GM18517 (cell line): ENCODE measurements around the gene IFITM1.
"Not testable (repeated sequence)": the region's sequence is repeated elsewhere in the genome, so short reads cannot be mapped to it uniquely, and the experiment has no call there.

ENCODE experiments used
- ATAC-seq: cut with Tn5 transposase; IDR thresholded peaks from one replicate; pipeline ENCODE4 v1.9.1; 2021; ENCODE audit warnings: mild to moderate bottlenecking, moderate library complexity; ENCODE audit not compliant: unreplicated experiment

Gene IFITM1

GRCh38 chr11:308740-309665 is 4.8 kb upstream of the IFITM1 start:
- ATAC-seq, result not testable (repeated sequence)

- ATAC-seq, result not testable (repeated sequence)
Measured at GRCh38 chr11:309979-310572, 3.8 kb upstream of the IFITM1 start.

GRCh38 chr11:311013-311748 is 2.7 kb upstream of the IFITM1 start:
- ATAC-seq, result not testable (repeated sequence)

GRCh38 chr11:312092-312816 is 1.6 kb upstream of the IFITM1 start:
- no peak for ATAC-seq

DNA sequence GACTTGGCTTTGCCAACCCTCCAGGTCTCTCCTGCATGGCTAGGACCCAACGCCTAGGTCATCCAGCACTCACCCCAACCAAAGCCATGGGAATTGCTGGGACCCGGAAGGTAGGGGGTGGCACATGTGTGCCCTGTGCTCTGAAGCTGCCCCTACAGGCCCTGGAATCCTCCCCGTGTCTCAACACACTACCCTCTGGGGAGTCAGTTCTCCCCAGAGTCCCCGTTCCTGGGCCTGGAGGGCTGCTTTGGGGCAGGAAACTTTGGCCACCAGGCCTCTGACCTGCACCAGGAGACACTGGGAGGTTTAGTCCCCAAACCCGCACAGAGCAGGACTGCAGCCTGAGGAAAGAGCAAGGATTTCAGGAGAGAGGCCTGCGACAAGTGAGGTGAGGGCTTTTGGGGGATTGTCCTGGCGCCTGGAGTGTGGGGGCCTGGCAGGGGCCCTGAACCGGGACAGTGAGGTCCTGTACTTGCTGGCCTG is 495 bp upstream of the IFITM1 start:
- ATAC-seq, result no peak

DNA sequence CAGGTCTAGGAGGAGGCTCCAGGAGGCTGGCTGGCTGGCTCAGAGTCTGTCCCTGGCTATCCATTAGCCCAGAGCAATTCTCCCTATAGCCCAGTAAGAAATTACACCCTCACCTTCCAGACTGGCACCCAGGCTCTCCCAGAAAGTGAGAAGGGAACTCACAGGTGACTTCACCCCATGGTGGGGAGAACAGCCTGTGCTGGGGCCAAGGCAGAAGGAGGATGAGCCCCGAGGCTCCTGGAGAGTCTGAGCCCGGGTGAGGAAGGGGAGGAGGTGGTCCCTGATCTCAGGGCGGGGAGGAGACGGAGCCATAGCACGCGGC is 675 bp downstream of the IFITM1 start:
- ATAC-seq, result not testable (repeated sequence)

- no peak for ATAC-seq
Measured at GRCh38 chr11:315051-315481, 1.2 kb downstream of the IFITM1 start.

DNA sequence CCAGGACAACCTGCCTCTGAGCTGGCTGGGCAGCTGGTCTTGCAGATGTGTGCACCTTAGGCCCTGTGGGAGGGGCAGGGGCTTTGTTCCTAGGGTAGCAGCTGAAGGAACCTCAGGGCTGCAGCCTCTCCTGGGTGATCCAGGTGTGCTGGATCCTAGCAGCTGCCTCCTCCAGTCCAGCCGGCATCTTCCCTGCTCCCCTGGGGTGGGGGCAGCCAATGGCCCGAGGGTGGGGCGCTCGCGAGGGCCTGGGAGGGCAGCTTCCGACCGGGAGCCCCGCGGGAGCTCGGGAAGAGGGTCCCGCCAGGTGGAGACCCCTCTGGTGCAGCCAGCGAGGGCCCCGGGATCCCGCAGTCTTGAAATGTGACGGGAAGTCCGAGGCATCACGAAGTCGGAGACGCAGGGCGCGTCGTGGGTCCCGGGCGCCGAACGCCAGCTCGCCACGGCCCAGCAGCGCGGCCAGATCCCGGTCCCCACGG is 1.7 kb downstream of the IFITM1 start:
- ATAC-seq, result no peak

DNA sequence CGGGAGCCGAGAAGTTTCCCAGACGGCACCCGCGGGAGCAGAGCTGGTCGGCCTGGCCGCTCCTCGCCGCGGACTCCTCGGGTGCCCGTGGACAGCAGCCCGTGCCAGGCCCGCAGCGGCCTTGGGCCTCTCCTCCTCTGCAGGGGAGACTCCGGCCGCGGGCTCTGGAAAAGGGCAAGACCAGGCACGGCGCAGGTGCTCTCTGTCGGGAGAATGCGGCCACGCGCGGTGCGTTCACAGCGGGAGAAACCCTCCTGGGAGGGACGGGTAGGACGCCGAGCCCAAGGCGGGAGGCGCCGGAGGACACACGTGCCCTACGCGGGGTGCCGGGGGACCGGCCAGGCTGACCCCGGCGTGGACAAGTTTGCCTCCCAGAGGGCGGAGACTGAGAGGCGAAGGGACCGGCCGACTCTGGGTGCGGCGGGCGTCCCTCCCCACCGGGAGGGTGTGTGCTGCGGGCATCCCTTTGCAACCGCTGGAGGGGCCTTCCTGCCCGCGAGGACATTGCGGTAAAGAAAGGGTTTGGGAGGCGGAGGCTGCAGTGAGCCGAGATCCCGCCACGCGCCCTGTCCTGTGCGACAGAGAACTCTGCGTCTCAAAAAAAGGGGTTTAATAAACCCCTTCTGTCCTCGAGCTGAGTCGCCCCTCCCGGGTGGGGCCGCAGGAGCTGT is 2.3 kb downstream of the IFITM1 start:
- ATAC-seq, result no peak

DNA sequence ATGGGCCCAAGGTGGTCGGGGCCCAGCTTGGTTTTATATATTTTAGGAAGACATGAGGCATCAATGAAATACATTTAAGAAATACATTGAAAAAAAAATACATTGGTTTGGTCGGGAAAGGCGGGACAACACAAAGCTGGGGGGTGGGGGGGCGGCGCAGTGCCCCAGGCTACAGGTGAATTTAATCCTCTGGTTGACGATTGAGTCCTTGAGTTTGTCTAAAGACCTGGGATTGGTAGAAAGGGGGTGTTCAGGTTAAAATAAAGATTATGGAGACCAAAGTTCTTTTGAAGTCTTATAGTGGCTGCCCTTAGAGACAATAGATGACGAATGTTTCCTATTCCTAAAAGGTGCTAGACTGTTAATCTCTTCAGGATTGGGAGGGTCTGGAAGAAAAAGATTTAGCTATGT is 3.1 kb downstream of the IFITM1 start:
- no peak for ATAC-seq

GRCh38 chr11:317668-318404 is 4.0 kb downstream of the IFITM1 start:
- ATAC-seq, result not testable (repeated sequence)

DNA sequence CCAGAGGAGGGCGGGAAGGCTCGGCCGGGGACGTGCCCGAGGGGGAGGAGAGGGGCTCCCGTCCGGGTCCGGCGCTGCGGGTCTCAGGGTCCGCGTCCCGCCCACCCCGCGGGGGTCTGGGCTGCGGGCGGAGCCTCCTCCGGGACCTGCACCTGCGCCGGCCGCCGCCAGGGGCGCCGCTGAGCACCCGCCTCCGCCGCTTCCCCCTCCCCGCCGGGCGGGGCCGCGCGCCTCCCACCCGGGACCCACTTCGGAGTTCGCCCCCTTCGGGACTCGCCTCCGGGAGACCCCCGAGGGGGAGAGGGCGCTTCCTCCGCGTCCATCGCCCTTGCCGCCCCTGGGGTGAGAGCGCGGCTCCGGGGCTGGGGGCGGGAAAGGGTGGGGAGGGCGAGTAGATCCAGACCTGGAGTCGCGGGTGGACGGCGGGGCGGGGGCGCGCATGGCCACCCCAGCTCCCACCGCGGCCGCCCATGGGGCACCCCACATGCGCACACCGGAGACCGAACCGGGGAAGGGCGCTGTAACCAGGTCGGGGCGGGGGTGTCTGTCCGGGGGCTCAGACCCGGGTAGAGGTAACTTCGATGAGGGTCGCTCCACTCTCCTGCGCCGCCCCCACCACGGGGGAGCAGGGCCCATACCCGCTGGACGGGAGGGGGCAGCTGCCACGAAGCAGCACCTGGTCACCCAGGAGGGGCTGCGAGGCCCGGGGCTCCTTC is 4.7 kb downstream of the IFITM1 start:
- not testable (repeated sequence) for ATAC-seq

DNA sequence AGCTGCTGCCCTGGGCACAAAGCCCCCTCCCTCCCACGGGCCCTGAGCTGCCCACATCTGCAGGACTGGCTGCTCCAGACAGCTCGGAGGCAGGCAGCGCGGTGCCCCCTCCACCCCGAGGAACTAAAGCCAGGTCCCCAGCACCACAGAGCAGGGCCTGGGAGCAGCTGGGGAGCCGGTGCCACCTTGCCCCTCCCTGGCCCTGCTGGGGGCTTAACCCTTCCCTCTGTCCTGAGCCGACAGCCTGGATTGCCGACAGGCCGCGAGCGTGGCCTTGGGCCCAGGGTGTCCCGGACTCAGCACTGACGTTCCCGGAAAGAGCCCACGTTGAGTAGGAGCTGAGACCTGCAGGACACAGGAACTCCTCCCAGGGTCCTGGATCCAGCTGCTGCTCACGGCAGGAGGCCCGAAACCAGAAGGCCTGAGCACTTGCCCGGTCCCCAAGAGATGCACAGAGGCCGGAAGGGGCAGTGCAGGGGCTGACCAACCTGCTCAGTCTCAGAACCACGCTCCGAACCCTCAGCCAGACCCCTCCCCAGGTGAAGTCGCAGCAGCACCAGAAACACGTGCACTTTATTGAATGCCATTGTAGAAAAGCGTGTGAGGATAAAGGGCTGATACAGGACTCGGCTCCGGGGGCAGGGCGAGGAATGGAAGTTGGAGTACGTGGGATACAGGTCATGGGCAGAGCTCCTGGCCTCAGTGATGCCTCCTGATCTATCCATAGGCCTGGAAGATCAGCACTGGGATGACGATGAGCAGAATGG is 5.5 kb downstream of the IFITM1 start:
- not testable (repeated sequence) for ATAC-seq

DNA sequence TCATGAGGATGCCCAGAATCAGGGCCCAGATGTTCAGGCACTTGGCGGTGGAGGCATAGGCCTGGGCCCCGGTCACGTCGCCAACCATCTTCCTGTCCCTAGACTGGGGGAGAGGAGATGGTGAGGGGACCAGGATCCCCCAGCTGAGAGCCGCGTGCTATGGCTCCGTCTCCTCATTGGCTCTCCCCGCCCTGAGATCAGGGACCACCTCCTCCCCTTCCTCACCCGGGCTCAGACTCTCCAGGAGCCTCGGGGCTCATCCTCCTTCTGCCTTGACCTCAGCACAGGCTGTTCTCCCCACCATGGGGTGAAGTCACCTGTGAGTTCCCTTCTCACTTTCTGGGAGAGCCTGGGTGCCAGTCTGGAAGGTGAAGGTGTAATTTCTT is 6.0 kb downstream of the IFITM1 start:
- not testable (repeated sequence) for ATAC-seq

- ATAC-seq, result no peak
Measured at GRCh38 chr11:324156-324555, 10.3 kb downstream of the IFITM1 start.

DNA sequence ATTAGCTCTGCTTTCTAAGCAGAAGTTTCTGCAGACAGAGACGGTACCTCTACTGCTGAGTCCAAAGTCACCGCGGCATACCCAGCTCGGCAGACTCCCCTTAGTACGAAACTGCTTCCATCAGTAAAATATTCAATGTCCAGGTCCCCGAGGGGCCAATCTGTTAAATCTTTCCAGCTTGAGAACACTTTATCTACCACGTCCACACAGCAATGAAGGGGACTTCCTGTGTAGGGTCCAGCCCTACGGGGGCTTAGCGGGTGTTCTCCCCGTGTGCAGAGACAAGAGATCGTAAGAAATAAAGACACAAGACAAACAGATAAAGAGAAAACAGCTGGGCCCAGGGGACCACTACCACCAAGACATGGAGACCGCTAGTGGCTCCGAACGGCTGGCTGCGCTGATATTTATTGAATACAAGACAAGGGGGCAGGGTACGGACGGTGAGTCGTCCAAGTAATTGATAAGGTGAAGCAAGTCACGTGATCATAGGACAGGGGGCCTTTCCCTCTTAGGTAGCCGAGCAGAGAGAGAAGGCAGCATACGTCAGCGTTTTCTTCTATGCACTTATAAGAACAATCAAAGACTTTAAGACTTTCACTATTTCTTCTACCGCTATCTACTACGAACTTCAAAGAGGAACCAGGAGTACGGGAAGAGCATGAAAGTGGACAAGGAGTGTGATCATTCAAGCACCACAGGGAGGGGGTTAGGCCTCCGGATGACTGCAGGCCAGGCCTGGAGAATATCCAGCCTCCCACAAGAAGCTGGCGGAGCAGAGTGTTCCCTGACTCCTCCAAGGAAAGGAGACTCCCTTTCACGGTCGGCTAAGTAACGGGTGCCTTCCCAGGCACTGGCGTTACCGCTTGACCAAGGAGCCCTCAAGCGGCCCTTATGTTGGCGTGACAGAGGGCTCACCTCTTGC is 11.0 kb downstream of the IFITM1 start:
- not testable (repeated sequence) for ATAC-seq
